Measurements from ENCODE around the gene ORC1. TPM values are rescaled to one million over a fixed set of nuclear protein-coding genes. Genes with fewer than 3 reads are reported as not detected.

Gene ORC1
- total and polyA plus RNA-seq, 8 donors = 2.3 to 9.7 (median 6.7) TPM

DNA sequence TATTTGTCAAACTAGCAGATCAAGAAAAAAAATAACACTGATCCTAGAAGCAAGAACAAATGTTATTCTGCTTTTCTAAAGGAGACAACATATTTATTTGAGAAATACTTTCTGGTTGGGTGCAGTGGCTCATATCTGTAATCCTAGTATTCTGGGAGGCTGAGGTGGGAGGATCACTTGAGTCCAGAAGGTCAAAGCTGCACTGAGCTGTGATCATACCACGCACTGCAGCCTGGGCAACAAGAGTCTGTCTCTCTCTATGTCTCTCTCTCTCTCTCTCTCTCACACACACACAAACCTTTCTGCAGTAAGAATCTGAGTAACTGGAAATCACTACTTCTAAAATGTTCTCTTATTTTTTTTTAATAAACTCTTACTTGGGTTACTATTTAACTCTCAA is 31.4 kb upstream of the ORC1 start:
- TF ChIP-seq, protein P1, sequence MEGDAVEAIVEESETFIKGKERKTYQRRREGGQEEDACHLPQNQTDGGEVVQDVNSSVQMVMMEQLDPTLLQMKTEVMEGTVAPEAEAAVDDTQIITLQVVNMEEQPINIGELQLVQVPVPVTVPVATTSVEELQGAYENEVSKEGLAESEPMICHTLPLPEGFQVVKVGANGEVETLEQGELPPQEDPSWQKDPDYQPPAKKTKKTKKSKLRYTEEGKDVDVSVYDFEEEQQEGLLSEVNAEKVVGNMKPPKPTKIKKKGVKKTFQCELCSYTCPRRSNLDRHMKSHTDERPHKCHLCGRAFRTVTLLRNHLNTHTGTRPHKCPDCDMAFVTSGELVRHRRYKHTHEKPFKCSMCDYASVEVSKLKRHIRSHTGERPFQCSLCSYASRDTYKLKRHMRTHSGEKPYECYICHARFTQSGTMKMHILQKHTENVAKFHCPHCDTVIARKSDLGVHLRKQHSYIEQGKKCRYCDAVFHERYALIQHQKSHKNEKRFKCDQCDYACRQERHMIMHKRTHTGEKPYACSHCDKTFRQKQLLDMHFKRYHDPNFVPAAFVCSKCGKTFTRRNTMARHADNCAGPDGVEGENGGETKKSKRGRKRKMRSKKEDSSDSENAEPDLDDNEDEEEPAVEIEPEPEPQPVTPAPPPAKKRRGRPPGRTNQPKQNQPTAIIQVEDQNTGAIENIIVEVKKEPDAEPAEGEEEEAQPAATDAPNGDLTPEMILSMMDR (IDR thresholded peaks at IDR 0.05) = no peak
- no peaks in the 10 kb centered on the region for H3K27me3 ChIP-seq
- no peaks in the 10 kb centered on the region for H3K9me3 ChIP-seq
- no peak overlapping the region for H3K27ac ChIP-seq
- H3K4me3 ChIP-seq = no peak overlapping the region
- H3K36me3 ChIP-seq = peaks cover 0 to 70% of the 10 kb centered on the region in 2 donors
- ATAC-seq (no peak), DNase-seq (no peak)
- H3K4me1 ChIP-seq = no peaks in the 10 kb centered on the region
- intact Hi-C loops (cut with DNase I) = no loop called here

- TF ChIP-seq, protein P1 (IDR thresholded peaks at IDR 0.05) = no peak
- no peak for ATAC-seq
- Histone ChIP-seq H3K27ac (no peak overlapping the region), H3K27me3 (no peaks in the 10 kb centered on the region), H3K4me1 (no peaks in the 10 kb centered on the region), H3K36me3 (peaks cover 0 to 71% of the 10 kb centered on the region in 2 donors), H3K9me3 (no peaks in the 10 kb centered on the region), H3K4me3 (no peak overlapping the region)
- intact Hi-C loops (cut with DNase I) = no loop called here
- no peak for DNase-seq
Measured at GRCh38 chr1:52435211-52435610, 31.0 kb upstream of the ORC1 start.

- TF ChIP-seq, protein P1 (IDR thresholded peaks at IDR 0.05) = no peak
- intact Hi-C loops (cut with DNase I) = no loop called here
- no peaks in the 10 kb centered on the region for H3K9me3 ChIP-seq
Measured at GRCh38 chr1:52432807-52433206, 28.6 kb upstream of the ORC1 start.

DNA sequence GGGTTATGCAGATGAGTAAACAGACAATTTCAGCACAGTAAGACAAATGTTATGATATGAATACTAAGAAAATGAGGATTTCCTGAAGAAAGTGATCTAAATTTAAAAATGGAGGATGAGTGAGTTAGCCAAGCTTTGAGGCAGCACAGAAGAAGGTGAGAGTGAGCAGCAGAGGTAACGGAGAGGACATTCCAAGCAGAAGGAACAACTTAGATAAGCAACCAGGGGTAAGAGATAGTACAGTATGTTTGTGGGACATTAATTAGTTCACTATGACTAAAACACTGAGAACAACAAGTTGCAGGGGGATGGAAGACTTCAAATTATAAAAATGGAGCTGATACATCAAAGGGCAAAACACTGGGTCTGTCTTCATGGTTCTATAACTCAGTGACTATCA is 22.9 kb upstream of the ORC1 start:
- intact Hi-C loops (cut with DNase I) = no loop called here

More at GRCh38 chr1:52432807-52433206, 28.6 kb upstream of the ORC1 start:
- H3K36me3 ChIP-seq = peaks cover 0 to 76% of the 10 kb centered on the region in 2 donors
- H3K4me1 ChIP-seq = no peaks in the 10 kb centered on the region
- no peak overlapping the region for H3K4me3 ChIP-seq
- no peak for ATAC-seq
- no peaks in the 10 kb centered on the region for H3K27me3 ChIP-seq
- no peak overlapping the region for H3K27ac ChIP-seq
- DNase-seq = no peak

DNA sequence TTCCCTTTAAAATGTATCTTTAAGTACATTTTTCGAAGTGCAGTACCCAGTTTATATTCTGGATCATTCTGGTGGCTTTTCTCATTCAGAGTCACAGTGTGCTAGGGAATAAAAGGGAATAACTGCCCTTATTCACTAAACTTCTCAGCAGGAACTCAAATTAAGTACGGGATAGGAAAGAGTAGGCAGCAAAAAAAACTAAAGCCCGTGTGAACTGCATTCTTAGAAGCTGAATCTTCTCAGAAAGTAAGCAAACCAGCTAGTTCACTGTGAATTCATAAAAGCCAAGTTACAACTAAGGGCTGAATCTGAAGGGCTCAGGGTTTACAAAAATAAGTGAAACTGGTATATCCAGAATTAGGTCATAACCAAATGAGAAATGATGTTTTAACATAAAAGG is 22.1 kb upstream of the ORC1 start:
- intact Hi-C loops (cut with DNase I) = no loop called here
- Histone ChIP-seq H3K4me3 (no peak overlapping the region), H3K36me3 (peaks cover 0 to 42% of the 10 kb centered on the region in 2 donors), H3K27ac (no peak overlapping the region), H3K4me1 (peaks cover 0 to 9% of the 10 kb centered on the region in 2 donors), H3K9me3 (no peaks in the 10 kb centered on the region), H3K27me3 (no peaks in the 10 kb centered on the region)
- ATAC-seq = no peak
- TF ChIP-seq, protein P1 (IDR thresholded peaks at IDR 0.05) = no peak
- DNase-seq = peak in 1 of 4 donors; percentile 13

More for the DNA sequence above, 22.9 kb upstream of the ORC1 start:
- ATAC-seq (no peak), DNase-seq (no peak)
- H3K36me3 ChIP-seq = peaks cover 0 to 42% of the 10 kb centered on the region in 2 donors
- H3K4me3 ChIP-seq = no peak overlapping the region
- no peak overlapping the region for H3K27ac ChIP-seq
- H3K4me1 ChIP-seq = peaks cover 0 to 9% of the 10 kb centered on the region in 2 donors
- H3K9me3 ChIP-seq = no peaks in the 10 kb centered on the region
- TF ChIP-seq, protein P1 (IDR thresholded peaks at IDR 0.05) = no peak
- H3K27me3 ChIP-seq = no peaks in the 10 kb centered on the region
